ENCODE data around the gene CORO7.

The CORO7 gene

GRCh38 chr16:4403133-4403949, 13.1 kb downstream of the CORO7 start:
- TF ChIP-seq POLR2AphosphoS5 (IDR thresholded peaks at IDR 0.05; ENCODE audit: low read depth, low read length) (no peak), TAF1 (IDR thresholded peaks at IDR 0.05; ENCODE audit: borderline replicate concordance, insufficient read depth, low read length) (no peak), REST (IDR thresholded peaks at IDR 0.05; ENCODE audit: insufficient read depth in 1 of 2, low read depth in 2 of 2, low read length in 2 of 2) (no peak), FOXP2 (optimal IDR thresholded peaks at IDR 0.05; ENCODE audit: borderline replicate concordance, extremely low read depth, extremely low read length, insufficient read depth) (no peak), SIN3A (IDR thresholded peaks at IDR 0.05; ENCODE audit: borderline replicate concordance, insufficient read depth, low read length) (no peak)

- no peak for TF ChIP-seq REST (IDR thresholded peaks at IDR 0.05; ENCODE audit: insufficient read depth in 1 of 2, low read depth in 2 of 2, low read length in 2 of 2)
- no peak for TF ChIP-seq FOXP2 (optimal IDR thresholded peaks at IDR 0.05; ENCODE audit: borderline replicate concordance, extremely low read depth, extremely low read length, insufficient read depth)
- no peak for TF ChIP-seq SIN3A (IDR thresholded peaks at IDR 0.05; ENCODE audit: borderline replicate concordance, insufficient read depth, low read length)
- TF ChIP-seq POLR2AphosphoS5 (IDR thresholded peaks at IDR 0.05; ENCODE audit: low read depth, low read length), result no peak
- no peak for TF ChIP-seq TAF1 (IDR thresholded peaks at IDR 0.05; ENCODE audit: borderline replicate concordance, insufficient read depth, low read length)
These were observed 13.8 kb downstream of the CORO7 start for GRCh38 chr16:4402439-4403132.

GRCh38 chr16:4401510-4401909, 14.9 kb downstream of the CORO7 start:
- no peak for TF ChIP-seq SIN3A (IDR thresholded peaks at IDR 0.05; ENCODE audit: borderline replicate concordance, insufficient read depth, low read length)
- TF ChIP-seq POLR2AphosphoS5 (IDR thresholded peaks at IDR 0.05; ENCODE audit: low read depth, low read length), result no peak
- TF ChIP-seq TAF1 (IDR thresholded peaks at IDR 0.05; ENCODE audit: borderline replicate concordance, insufficient read depth, low read length), result no peak
- no peak for TF ChIP-seq FOXP2 (optimal IDR thresholded peaks at IDR 0.05; ENCODE audit: borderline replicate concordance, extremely low read depth, extremely low read length, insufficient read depth)
- TF ChIP-seq REST (IDR thresholded peaks at IDR 0.05; ENCODE audit: insufficient read depth in 1 of 2, low read depth in 2 of 2, low read length in 2 of 2), result no peak

- TF ChIP-seq TAF1 (IDR thresholded peaks at IDR 0.05; ENCODE audit: borderline replicate concordance, insufficient read depth, low read length) (no peak), POLR2AphosphoS5 (IDR thresholded peaks at IDR 0.05; ENCODE audit: low read depth, low read length) (no peak), FOXP2 (optimal IDR thresholded peaks at IDR 0.05; ENCODE audit: borderline replicate concordance, extremely low read depth, extremely low read length, insufficient read depth) (no peak), REST (IDR thresholded peaks at IDR 0.05; ENCODE audit: insufficient read depth in 1 of 2, low read depth in 2 of 2, low read length in 2 of 2) (no peak), SIN3A (IDR thresholded peaks at IDR 0.05; ENCODE audit: borderline replicate concordance, insufficient read depth, low read length) (no peak)
These were observed 15.3 kb downstream of the CORO7 start for GRCh38 chr16:4401094-4401501.

Data from PFSK-1 (cell line).